Neuronal stem cell (in vitro differentiated cells): ENCODE measurements around the gene LMNA.

Experiments
- DNase-seq: peaks from one replicate; pipeline ENCODE4 v3.0.0-alpha.2; 2013; ENCODE audit warnings: low spot score
- H2AFZ ChIP-seq: one replicate; pipeline ENCODE4 v1.6.1; 2013; ENCODE audit warnings: mild to moderate bottlenecking, low read length, inconsistent platforms
- H2AK5ac ChIP-seq: 2 replicates; pipeline ENCODE4 v1.6.1; 2013; ENCODE audit warnings: low read depth, mild to moderate bottlenecking, inconsistent platforms, low read length, moderate library complexity, mixed read lengths
- H2BK120ac ChIP-seq: 2 replicates; pipeline ENCODE4 v1.6.1; 2013; ENCODE audit warnings: low read depth, mild to moderate bottlenecking, inconsistent platforms, low read length, moderate library complexity, mixed read lengths
- H2BK12ac ChIP-seq: one replicate; pipeline ENCODE4 v1.6.1; 2013; ENCODE audit warnings: low read length, inconsistent platforms
- H2BK15ac ChIP-seq: 2 replicates; pipeline ENCODE4 v1.6.1; 2013; ENCODE audit warnings: mild to moderate bottlenecking, low read length, inconsistent platforms, mixed read lengths
- H2BK5ac ChIP-seq: one replicate; pipeline ENCODE4 v1.6.1; 2013; ENCODE audit warnings: inconsistent platforms, mild to moderate bottlenecking, low read length, moderate library complexity
- H3K14ac ChIP-seq: one replicate; pipeline ENCODE4 v1.6.1; 2013; ENCODE audit warnings: low read length, inconsistent platforms
- H3K18ac ChIP-seq: 2 replicates; pipeline ENCODE4 v1.6.1; 2013; ENCODE audit warnings: low read length, inconsistent platforms
- H3K23ac ChIP-seq: 2 replicates; pipeline ENCODE4 v1.6.1; 2013; ENCODE audit warnings: low read depth, mild to moderate bottlenecking, mixed read lengths, low read length, inconsistent platforms; ENCODE audit not compliant: poor library complexity
- H3K27ac ChIP-seq: replicated peaks from 3 replicates; pipeline ENCODE4 v1.5.1; 2013; ENCODE audit warnings: low read length, inconsistent platforms
- H3K27me3 ChIP-seq, 3 experiments: 2 replicates each; pipeline ENCODE4 v1.6.1; 2013; ENCODE audit warnings: low read length in 3 of 3, mild to moderate bottlenecking in 2 of 3, inconsistent platforms in 1 of 3, low read depth in 1 of 3, mixed read lengths in 1 of 3, moderate library complexity in 1 of 3; ENCODE audit not compliant: control insufficient read depth in 3 of 3, insufficient read depth in 3 of 3
- H3K36me3 ChIP-seq, 2 donors: replicated peaks in 1 of 2; 2 replicates each; pipeline ENCODE4 v1.6.1; 2013; ENCODE audit warnings: low read length in 2 of 2; ENCODE audit not compliant: control insufficient read depth in 2 of 2, insufficient read depth in 2 of 2
- H3K4ac ChIP-seq: 2 replicates; pipeline ENCODE4 v1.6.1; 2013; ENCODE audit warnings: inconsistent platforms, mild to moderate bottlenecking, low read length, moderate library complexity
- H3K4me1 ChIP-seq, 2 donors: 1 replicate in 1 of 2; 2 replicates in 1 of 2; pipeline ENCODE4 v1.6.1; 2013; ENCODE audit warnings: low read length in 2 of 2, low read depth in 1 of 2; ENCODE audit not compliant: control insufficient read depth in 2 of 2, insufficient read depth in 1 of 2
- H3K4me2 ChIP-seq: one replicate; pipeline ENCODE4 v1.6.1; 2013; ENCODE audit warnings: mild to moderate bottlenecking, low read length, inconsistent platforms; ENCODE audit not compliant: insufficient read depth, poor library complexity, severe bottlenecking
- H3K4me3 ChIP-seq, 2 donors: 2 replicates each; pipeline ENCODE4 v1.5.1; 2013; ENCODE audit warnings: low read length in 2 of 2, mild to moderate bottlenecking in 2 of 2, inconsistent platforms in 1 of 2, moderate library complexity in 1 of 2
- H3K79me1 ChIP-seq: one replicate; pipeline ENCODE4 v1.6.1; 2013; ENCODE audit warnings: low read depth, mild to moderate bottlenecking, inconsistent platforms, low read length, moderate library complexity
- H3K9ac ChIP-seq: one replicate; pipeline ENCODE4 v1.6.1; 2013; ENCODE audit warnings: mild to moderate bottlenecking, low read depth, low read length, inconsistent platforms; ENCODE audit not compliant: poor library complexity
- H3K9me3 ChIP-seq, 2 donors: replicated peaks in 1 of 2; 2 replicates each; pipeline versions ENCODE3 to v1.6.1; 2013; ENCODE audit warnings: low read length in 2 of 2, mild to moderate bottlenecking in 2 of 2, inconsistent platforms in 1 of 2, low read depth in 1 of 2, mixed read lengths in 1 of 2, moderate library complexity in 1 of 2; ENCODE audit not compliant: control insufficient read depth in 2 of 2, insufficient read depth in 1 of 2
- H4K8ac ChIP-seq: one replicate; pipeline ENCODE4 v1.6.1; 2013; ENCODE audit warnings: low read depth, mild to moderate bottlenecking, inconsistent platforms, low read length, moderate library complexity
- H4K91ac ChIP-seq: one replicate; pipeline ENCODE4 v1.6.1; 2013; ENCODE audit warnings: low read length, low read depth, mild to moderate bottlenecking, inconsistent platforms; ENCODE audit not compliant: poor library complexity
- WGBS, 2 donors: extraction: QIAGEN DNeasy Blood & Tissue Kit; methylation state at CpG; one replicate each; pipeline ENCODE4 v1.1.7; 2013; ENCODE audit warnings: missing lambda C conversion rate in 2 of 2, mixed read lengths in 1 of 2; ENCODE audit not compliant: insufficient read length in 2 of 2, insufficient replicate concordance in 1 of 2; ENCODE audit errors: extremely low coverage in 2 of 2; 5-methylcytosine and 5-hydroxymethylcytosine counted together

Gene LMNA

DNA sequence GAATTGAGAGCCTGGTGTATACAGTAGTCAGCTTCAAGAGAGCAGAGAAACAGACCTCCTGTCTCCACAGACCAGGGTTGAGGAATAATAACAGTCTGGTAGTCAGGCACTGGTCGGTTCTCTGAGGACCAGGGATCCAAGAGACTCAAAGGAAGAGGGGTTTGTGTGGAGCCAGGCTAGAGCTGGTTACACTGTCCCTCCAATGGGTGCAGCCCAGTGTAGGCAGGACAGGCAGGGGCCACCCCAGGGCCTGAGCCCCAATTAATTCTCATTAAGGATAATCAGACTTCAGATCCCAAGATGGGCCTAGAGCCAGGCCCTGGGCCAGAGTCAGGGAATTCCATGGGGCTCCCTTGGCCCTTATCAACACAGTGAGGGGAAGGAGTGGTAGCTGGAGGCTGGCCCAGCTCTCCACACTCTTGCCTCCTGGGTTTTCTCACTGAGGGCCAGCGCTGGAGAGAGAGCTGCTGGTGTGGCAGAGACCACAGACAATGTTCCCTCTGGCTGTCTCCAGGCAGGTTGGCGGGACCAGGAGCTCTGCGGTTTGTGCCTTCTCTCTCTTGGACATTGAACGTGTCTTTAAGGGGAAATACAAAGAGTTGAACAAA is 48.0 kb downstream of the LMNA start:
- Histone ChIP-seq H3K27ac (no peak overlapping the region), H2BK15ac (no peak overlapping the region), H3K9ac (no peak overlapping the region)

DNA sequence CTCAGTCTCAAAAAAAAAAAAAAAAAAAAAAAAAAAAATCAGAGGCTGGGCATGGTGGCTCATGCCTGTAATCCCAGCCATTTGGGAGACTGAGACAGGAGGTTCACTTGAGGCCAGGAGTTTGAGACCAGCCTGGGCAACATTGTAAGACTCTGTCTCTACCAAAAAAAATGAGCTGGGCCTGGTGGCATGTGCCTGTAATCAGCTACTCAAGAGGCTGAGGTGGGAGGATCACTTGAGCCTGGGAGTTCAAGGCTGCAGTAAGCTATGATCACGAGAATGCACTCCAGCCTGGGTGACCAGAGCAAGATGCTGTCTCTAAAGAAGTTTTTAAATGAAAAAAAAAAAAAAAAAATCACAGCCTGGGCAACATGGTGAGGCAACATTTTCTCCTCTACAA is 49.2 kb downstream of the LMNA start:
- Histone ChIP-seq H3K27ac (no peak overlapping the region), H3K79me1 (no peaks in the 10 kb centered on the region), H3K9ac (no peak overlapping the region), H3K23ac (no peak overlapping the region), H3K4me2 (no peak overlapping the region), H3K4ac (no peak overlapping the region), H2BK15ac (no peak overlapping the region), H3K4me1 (peaks cover 11 to 12% of the 10 kb centered on the region in 2 donors), H2BK12ac (no peak overlapping the region), H2BK120ac (no peak overlapping the region), H3K27me3 (peaks cover 0 to 7% (median 0%) of the 10 kb centered on the region in 3 experiments), H3K14ac (no peak overlapping the region), H3K9me3 (peaks cover 0 to 5% of the 10 kb centered on the region in 2 donors), H3K36me3 (no peaks in the 10 kb centered on the region), H3K4me3 (no peak overlapping the region), H3K18ac (no peak overlapping the region), H2AK5ac (no peak overlapping the region), H2BK5ac (no peak overlapping the region), H4K8ac (no peak overlapping the region), H4K91ac (no peak overlapping the region), H2AFZ (no peak overlapping the region)
- DNase-seq, result no peak
- WGBS, 2 donors, result no CpG with 5 or more reads among the region's 1 CpG

More for the DNA sequence above, 48.0 kb downstream of the LMNA start:
- Histone ChIP-seq H4K91ac (no peak overlapping the region), H3K27me3 (peaks cover 0 to 7% (median 0%) of the 10 kb centered on the region in 3 experiments), H4K8ac (no peak overlapping the region), H3K4me3 (no peak overlapping the region), H2BK12ac (no peak overlapping the region), H3K14ac (no peak overlapping the region), H2BK120ac (no peak overlapping the region), H3K23ac (no peak overlapping the region), H3K79me1 (no peaks in the 10 kb centered on the region), H2AK5ac (peak overlapping the region; percentile 20), H3K4me2 (no peak overlapping the region), H3K36me3 (no peaks in the 10 kb centered on the region), H2AFZ (peak overlapping the region; percentile 69), H2BK5ac (no peak overlapping the region), H3K9me3 (peaks cover 0 to 2% of the 10 kb centered on the region in 2 donors), H3K4me1 (peaks cover 11 to 12% of the 10 kb centered on the region in 2 donors), H3K18ac (no peak overlapping the region), H3K4ac (no peak overlapping the region)
- WGBS, 2 donors, result no CpG with 5 or more reads among the region's 5 CpGs
- DNase-seq, result no peak

DNA sequence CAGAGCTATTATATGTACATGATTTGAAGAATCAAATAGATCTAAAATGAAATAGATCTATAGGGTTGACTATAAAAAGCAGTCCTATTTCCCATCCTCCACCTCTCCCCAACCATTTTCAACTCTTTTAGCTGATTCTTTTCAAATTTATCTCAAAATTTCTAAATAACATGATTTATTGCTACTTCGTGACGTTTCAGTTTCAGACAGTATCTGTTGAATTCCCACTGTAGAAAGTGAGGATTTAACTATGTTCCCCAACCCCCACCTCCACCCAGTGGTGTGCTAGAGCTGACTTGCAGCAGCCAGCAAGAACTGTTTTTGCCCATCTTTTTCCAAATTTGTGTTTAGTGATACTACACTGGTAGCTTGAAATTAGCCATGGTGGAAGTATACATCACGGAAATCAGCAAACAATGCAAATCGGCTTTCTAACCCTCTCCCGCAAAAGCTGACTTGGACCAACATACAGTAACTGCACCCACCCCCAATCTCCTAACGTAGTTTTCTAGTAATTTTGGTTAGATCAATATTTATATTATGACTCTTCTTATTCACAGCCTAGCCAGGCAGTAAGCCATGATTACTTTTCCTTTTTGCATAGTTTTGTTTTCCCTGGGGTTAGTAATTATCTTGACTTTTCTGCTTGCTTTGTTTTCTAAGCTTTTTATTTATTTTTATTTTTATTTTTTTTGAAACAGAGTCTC is 49.8 kb downstream of the LMNA start:
- no peaks in the 10 kb centered on the region for H3K79me1 ChIP-seq
- no peak overlapping the region for H3K4me2 ChIP-seq
- H3K9me3 ChIP-seq, result peaks cover 0 to 5% of the 10 kb centered on the region in 2 donors
- H4K91ac ChIP-seq, result no peak overlapping the region
- H3K23ac ChIP-seq, result no peak overlapping the region
- H2BK15ac ChIP-seq, result no peak overlapping the region
- H4K8ac ChIP-seq, result no peak overlapping the region
- no peak overlapping the region for H3K14ac ChIP-seq
- no peak overlapping the region for H2BK120ac ChIP-seq
- H2AFZ ChIP-seq, result no peak overlapping the region
- peaks cover 0 to 7% (median 0%) of the 10 kb centered on the region in 3 experiments for H3K27me3 ChIP-seq
- no peak overlapping the region for H2AK5ac ChIP-seq
- H3K9ac ChIP-seq, result no peak overlapping the region
- no peak overlapping the region for H3K18ac ChIP-seq
- no peak overlapping the region for H3K4ac ChIP-seq
- DNase-seq, result no peak
- H3K4me3 ChIP-seq, result no peak overlapping the region
- H2BK5ac ChIP-seq, result no peak overlapping the region
- H3K27ac ChIP-seq, result no peak overlapping the region
- H2BK12ac ChIP-seq, result no peak overlapping the region
- no CpG with 5 or more reads among the region's 6 CpGs for WGBS, 2 donors
- no peaks in the 10 kb centered on the region for H3K36me3 ChIP-seq
- peaks cover 11 to 12% of the 10 kb centered on the region in 2 donors for H3K4me1 ChIP-seq

DNA sequence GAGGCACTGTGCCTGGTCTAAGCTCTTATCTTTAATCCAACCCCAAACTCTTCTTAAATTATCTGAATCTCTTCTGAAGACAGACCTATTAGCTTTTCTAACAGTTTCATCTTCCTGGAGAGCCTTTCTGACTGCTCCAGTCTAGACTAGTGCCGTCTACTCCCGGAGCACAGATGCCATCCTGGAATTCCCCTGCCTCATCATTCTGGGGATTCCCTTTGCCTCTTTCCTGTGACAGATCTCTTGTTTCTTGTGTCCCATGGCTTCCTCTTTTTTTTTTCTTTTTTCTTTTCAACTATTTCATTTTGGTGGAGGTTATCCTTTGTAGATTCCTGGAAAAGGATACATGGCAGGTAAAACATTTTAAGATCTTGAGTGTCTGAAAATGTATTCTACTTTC is 50.6 kb downstream of the LMNA start:
- no peak overlapping the region for H4K91ac ChIP-seq
- peaks cover 0 to 5% of the 10 kb centered on the region in 2 donors for H3K9me3 ChIP-seq
- no CpG with 5 or more reads among the region's 2 CpGs for WGBS, 2 donors
- H2BK120ac ChIP-seq, result no peak overlapping the region
- no peak overlapping the region for H3K4me3 ChIP-seq
- H2BK12ac ChIP-seq, result no peak overlapping the region
- no peak overlapping the region for H2AFZ ChIP-seq
- H3K4me1 ChIP-seq, result peaks cover 10 to 11% of the 10 kb centered on the region in 2 donors
- H3K9ac ChIP-seq, result no peak overlapping the region
- H3K27me3 ChIP-seq, result peaks cover 0 to 5% (median 0%) of the 10 kb centered on the region in 3 experiments
- no peak overlapping the region for H3K18ac ChIP-seq
- no peak overlapping the region for H3K23ac ChIP-seq
- H3K79me1 ChIP-seq, result no peaks in the 10 kb centered on the region
- no peak overlapping the region for H3K4ac ChIP-seq
- no peak overlapping the region for H3K27ac ChIP-seq
- no peak overlapping the region for H4K8ac ChIP-seq
- DNase-seq, result no peak
- no peak overlapping the region for H2BK5ac ChIP-seq
- no peak overlapping the region for H3K14ac ChIP-seq
- H2BK15ac ChIP-seq, result no peak overlapping the region
- no peaks in the 10 kb centered on the region for H3K36me3 ChIP-seq
- no peak overlapping the region for H2AK5ac ChIP-seq
- no peak overlapping the region for H3K4me2 ChIP-seq
